AG09319 (cell line): ENCODE data around the gene RASSF5.
A peak's percentile ranks its signal among the peaks of the same experiment; 100 is the strongest.

ENCODE experiments used
- DNase-seq: peaks from one replicate; pipeline ENCODE4 v3.0.0-alpha.2; 2010; ENCODE audit warnings: low read depth; ENCODE audit errors: extremely low read depth
- TF ChIP-seq, protein P1 (sequence below): IDR thresholded peaks from 2 replicates; pipeline ENCODE4 v1.5.1; 2011; ENCODE audit warnings: low read depth, mild to moderate bottlenecking, inconsistent platforms, low read length, moderate library complexity

The RASSF5 gene

DNA sequence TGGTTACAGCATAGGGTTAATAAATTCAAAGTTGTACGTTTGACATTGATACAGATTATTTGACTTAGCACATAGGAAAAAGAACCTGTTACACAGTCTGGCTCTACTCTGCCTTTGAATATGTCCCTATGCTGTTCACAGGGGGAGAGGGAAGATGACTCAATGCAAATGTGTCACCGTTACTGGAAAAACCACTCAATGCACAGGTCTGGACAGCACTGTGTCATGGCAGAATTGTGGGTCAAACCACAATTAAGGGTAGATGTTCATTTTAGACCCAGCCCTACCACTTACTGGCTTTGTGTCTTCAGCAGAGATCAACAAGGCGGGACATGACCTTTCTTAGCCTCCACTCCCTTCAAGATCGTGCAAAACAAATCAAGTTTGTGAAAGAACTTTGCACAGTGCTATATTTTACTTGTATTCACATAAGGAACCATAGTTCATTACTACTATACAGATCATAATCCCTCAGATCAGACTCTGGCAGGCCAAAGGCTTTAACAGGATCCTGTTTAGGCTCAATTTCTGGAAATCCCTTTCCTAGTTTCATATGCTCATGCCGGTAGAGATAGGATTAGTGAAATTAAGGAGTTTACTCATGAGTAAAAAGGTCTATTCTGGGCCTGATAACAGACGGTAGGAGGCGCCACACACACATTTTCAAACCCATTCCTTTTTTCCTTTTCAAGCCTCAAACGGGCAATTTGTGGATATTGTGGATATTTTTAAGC lies 82.9 kb downstream of the RASSF5 start:
- TF ChIP-seq, protein P1, sequence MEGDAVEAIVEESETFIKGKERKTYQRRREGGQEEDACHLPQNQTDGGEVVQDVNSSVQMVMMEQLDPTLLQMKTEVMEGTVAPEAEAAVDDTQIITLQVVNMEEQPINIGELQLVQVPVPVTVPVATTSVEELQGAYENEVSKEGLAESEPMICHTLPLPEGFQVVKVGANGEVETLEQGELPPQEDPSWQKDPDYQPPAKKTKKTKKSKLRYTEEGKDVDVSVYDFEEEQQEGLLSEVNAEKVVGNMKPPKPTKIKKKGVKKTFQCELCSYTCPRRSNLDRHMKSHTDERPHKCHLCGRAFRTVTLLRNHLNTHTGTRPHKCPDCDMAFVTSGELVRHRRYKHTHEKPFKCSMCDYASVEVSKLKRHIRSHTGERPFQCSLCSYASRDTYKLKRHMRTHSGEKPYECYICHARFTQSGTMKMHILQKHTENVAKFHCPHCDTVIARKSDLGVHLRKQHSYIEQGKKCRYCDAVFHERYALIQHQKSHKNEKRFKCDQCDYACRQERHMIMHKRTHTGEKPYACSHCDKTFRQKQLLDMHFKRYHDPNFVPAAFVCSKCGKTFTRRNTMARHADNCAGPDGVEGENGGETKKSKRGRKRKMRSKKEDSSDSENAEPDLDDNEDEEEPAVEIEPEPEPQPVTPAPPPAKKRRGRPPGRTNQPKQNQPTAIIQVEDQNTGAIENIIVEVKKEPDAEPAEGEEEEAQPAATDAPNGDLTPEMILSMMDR: peak; percentile 21
- no peak for DNase-seq

DNA sequence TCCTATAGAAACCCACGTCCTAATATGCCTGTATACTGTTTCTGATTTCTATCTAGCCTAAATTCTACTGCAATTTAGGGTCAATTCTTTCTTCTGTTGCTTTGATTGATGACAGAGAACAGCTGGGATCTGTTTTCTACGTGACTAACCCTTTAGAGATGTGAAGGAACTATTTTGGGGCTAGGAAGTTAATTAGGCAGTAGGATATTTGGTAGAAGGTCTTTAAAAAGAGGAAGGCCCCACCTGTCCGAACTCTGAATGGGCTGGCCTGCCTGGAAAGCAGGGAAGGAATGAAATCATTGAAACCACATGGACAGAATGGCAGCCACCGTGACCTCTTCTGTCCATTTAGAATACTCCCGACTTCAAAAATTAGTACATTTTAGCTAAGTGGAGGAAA lies 83.9 kb downstream of the RASSF5 start:
- no peak for DNase-seq
- TF ChIP-seq, protein P1: no peak

DNA sequence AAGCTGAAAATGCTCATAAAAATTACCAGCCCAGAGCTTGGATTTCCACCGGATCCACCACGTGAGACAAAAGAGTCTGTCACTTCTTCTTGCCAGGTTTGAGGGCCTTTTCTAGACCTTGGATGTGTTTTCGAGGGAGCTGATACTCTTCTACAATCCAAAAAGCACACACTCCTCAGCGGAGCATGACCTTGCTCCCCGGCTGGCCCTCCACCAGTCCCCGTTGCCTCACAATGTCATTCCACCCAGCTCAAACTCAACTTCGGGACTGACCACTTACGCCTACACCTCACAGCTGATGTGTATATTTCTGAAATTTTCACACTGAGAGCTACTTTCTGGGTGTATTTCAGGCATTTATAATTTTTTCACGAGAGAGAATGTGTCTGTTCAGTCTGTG lies 84.4 kb downstream of the RASSF5 start:
- no peak for DNase-seq
- TF ChIP-seq, protein P1: no peak

DNA sequence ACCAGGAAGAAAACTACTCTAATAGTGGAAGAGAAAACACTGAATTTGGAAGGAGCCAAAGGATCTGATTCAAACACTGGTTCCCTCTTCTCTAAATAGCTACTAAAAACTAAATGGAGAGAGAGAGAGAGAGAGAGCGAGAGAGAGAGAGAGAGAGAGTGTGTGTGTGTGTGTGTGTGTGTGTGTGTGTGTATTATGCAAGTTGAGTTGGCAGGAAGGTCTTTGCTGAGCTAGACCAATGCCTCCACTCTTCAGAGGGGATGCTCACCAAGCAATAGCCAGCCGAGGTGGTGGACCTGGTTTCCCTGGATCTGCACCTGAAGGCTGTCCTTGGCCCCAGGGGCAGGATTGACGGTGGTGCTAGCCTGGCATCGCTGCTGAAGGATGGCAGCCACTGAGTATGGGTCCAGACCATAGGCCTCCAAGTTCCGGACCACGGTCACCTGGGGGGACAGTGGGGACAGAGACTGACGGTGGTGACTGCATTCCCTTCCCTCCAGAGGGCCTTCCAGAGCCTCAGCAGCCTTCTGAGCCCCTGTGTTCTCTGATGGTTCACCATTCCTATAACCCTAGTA lies 86.1 kb downstream of the RASSF5 start:
- DNase-seq: no peak
- TF ChIP-seq, protein P1: no peak

DNA sequence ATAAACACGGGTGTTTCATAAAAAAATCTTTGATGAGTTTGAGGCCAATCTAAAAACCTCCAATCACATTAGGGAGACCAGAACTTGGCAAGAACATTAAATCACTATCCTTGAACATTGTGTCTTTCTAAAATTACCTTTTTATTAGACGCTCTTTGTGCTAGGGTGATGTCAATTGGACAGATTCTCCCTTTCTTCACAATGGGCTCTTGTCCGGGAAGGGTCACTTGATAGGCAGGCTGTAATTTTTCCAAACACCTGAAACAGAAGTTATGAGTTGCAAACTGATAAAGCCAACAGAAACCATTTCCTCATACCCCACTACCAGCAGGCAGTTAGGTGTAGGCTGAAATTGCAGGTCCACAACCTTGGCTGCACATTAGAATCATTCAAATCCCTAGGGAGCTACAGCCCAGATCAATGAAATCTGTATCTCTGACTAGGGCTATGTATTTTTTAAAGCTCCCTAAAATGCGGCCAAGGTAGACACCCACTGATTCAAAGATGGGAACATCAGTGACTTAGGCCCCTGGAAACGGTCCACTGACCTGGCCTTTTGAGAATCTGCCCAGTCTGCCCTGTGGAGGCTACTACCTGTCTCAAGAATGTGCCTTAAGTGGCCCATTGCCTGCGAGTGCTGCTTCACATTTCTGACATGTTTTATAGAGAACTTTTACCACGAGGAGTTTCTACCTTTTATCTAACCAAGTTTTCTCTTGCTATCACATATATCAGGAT lies 88.4 kb downstream of the RASSF5 start:
- no peak for DNase-seq
- TF ChIP-seq, protein P1: no peak

DNA sequence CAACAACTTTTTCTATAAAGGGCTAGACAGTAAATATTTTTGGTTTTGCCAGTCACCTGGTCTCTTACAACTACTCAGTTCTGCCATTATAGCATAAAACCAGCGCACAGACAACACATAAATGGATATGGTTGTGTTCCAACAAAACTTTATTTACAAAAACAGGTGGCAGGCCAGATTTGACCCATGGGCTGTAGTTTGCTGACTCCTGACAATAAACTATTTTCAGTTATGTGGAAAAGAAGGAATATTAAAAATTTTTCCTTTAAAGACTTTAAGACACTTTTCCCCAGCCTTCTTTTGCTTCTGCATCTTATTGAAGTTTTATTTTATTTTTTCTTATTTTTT lies 89.0 kb downstream of the RASSF5 start:
- no peak for DNase-seq
- TF ChIP-seq, protein P1: no peak

DNA sequence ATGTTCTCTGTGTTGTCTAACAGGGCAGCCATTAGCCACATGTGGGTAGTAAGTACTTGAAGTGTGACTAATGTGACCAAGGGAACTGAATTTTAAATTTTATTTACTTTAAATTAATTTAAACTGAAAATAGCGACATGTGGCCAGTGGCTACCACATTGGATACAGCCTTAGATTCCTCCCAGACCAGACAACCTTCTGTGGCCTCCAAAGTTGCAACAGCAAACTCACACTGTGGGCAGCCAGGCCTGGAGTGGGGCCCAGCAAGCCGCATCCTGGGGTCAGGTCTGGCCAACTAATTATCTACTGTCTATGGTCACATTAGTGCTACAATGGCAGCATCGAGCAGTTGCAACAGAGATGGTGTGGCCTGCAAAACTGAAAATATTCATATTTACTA lies 93.2 kb downstream of the RASSF5 start:
- no peak for DNase-seq
- TF ChIP-seq, protein P1: no peak
